Prostate gland (tissue), 2 donors: ENCODE results near the gene STAT3.

Source experiments
- POLR2A ChIP-seq: fragments of 450-650 bp; IDR thresholded peaks from one replicate; pipeline ENCODE4 v1.6.1; 2016; ENCODE audit warnings: antibody characterized with exemption, mild to moderate bottlenecking
- TF ChIP-seq, protein P1 (sequence below), 4 experiments: fragments of 200-600 bp in 2 of 4; fragments of 450-650 bp in 2 of 4; sonication (generic) in 2 of 4; IDR thresholded peaks; 1 replicate in 3 of 4; 2 replicates in 1 of 4; pipeline ENCODE4 v1.5.1; 2016 to 2019; ENCODE audit warnings: antibody characterized with exemption in 4 of 4, mild to moderate bottlenecking in 2 of 4, moderate library complexity in 2 of 4

DNA sequence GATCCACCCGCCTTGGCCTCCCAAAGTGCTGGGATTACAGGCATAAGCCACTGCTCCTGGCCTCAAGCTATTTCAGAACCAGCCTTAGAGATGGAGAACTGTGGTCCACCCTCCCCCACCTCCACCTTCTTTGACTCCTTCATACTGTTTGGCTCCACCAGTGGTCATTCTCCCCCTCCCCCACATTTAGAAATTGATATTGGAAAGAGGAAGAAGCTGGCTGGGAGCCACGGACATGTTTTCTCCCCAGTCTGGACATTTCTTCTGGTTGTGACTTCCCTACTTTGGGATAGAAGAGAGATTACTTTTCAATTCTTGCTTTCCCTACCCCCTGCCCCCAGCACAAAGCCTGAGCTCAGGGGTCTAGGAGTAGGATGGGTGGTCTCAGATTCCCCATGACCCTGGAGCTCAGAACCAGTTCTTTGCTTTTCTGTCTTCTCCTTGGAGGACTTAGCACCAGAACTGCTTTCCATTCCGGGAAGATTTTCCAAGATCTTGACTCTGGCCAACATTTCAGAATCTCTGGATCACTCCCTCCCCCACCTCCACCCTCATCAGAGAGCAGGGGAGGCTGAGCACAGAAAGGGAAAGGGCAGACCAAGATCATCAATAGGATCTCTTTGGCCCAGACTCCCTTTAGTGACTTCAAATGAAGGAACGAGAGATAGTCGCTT is 18.5 kb upstream of the STAT3 start:
- no peak for TF ChIP-seq POLR2A
- TF ChIP-seq, protein P1, sequence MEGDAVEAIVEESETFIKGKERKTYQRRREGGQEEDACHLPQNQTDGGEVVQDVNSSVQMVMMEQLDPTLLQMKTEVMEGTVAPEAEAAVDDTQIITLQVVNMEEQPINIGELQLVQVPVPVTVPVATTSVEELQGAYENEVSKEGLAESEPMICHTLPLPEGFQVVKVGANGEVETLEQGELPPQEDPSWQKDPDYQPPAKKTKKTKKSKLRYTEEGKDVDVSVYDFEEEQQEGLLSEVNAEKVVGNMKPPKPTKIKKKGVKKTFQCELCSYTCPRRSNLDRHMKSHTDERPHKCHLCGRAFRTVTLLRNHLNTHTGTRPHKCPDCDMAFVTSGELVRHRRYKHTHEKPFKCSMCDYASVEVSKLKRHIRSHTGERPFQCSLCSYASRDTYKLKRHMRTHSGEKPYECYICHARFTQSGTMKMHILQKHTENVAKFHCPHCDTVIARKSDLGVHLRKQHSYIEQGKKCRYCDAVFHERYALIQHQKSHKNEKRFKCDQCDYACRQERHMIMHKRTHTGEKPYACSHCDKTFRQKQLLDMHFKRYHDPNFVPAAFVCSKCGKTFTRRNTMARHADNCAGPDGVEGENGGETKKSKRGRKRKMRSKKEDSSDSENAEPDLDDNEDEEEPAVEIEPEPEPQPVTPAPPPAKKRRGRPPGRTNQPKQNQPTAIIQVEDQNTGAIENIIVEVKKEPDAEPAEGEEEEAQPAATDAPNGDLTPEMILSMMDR (IDR thresholded peaks at IDR 0.05) = no peak
